Lower leg skin (tissue), 4 donors: ENCODE results near the gene HOXD10. TPM values are rescaled to one million over a fixed set of nuclear protein-coding genes. Genes with fewer than 3 reads are reported as not detected.

Source experiments
- DNase-seq, 2 donors: peaks; one replicate each; pipeline ENCODE4 v3.0.0-alpha.2; 2019; ENCODE audit warnings: low spot score in 2 of 2
- H3K4me3 ChIP-seq: fragments of 200-600 bp; sonication (generic); 2 replicates; pipeline ENCODE4 v1.5.1; 2017; ENCODE audit warnings: mild to moderate bottlenecking, low read depth; ENCODE audit not compliant: poor library complexity, severe bottlenecking
- CTCF ChIP-seq, 3 donors: fragments of 450-650 bp; IDR thresholded peaks; one replicate each; pipeline ENCODE4 v1.5.1; 2016; ENCODE audit warnings: antibody characterized with exemption in 3 of 3, mild to moderate bottlenecking in 3 of 3, moderate library complexity in 2 of 3
- POLR2A ChIP-seq, 2 donors: fragments of 450-650 bp; IDR thresholded peaks; one replicate each; pipeline ENCODE4 v1.6.1; 2016 to 2017; ENCODE audit warnings: antibody characterized with exemption in 2 of 2, mild to moderate bottlenecking in 1 of 2, moderate library complexity in 1 of 2
- WGBS, 2 donors: methylation state at CpG; one replicate each; pipeline ENCODE4 v1.1.5; 2018; 5-methylcytosine and 5-hydroxymethylcytosine counted together
- intact Hi-C: fragments of 100-400 bp; cut with DNase I; formaldehyde crosslinking; loops from one replicate; pipeline ENCODE4 v1.15.0; 2023; ENCODE audit warnings: low total_unique reads
- total RNA-seq, 4 donors: library from RNA; depleted of rRNA; stranded (reverse); fragments of >200 nt; gene quantifications; one replicate each; pipeline ENCODE4 v1.1.0, GENCODE V29; 2016

HOXD10 gene
- total RNA-seq, 4 donors from 2014 or later, result 0.29 to 3.1 (median 1.4) TPM; not detected in 1

GRCh38 chr2:176106581-176107539 is 9.7 kb upstream of the HOXD10 start, which contains the start of gene HOXD11:
Gene HOXD11, plus strand, starts transcription at chr2:176107280. Its CDS starts 76 bp downstream, at chr2:176107356.
- intact Hi-C loops, result loop anchor here (5.0 kb wide), 1 partner anchor 1290 kb away; no protein-coding TSS in a partner anchor
- WGBS, 2 donors, result 2 to 3% methylated on average over 68 to 72 of the region's 85 CpGs
- DNase-seq, result peak in 1 of 2 donors; percentile 89
- TF ChIP-seq CTCF (IDR thresholded peaks at IDR 0.05) (no peak), POLR2A (IDR thresholded peaks at IDR 0.05) (no peak)
- peak within 1 kb of the TSS; percentile 27 for H3K4me3 ChIP-seq

GRCh38 chr2:176107731-176108181 is 8.8 kb upstream of the HOXD10 start:
- no peak overlapping the region for H3K4me3 ChIP-seq
- peak in 1 of 2 donors; percentile 76 for DNase-seq
- intact Hi-C loops, result loop anchor here (5.0 kb wide), 1 partner anchor 1290 kb away; no protein-coding TSS in a partner anchor
- 0 to 10% methylated on average over 2 to 8 of the region's 59 CpGs for WGBS, 2 donors
- no peak for TF ChIP-seq POLR2A (IDR thresholded peaks at IDR 0.05)
- TF ChIP-seq CTCF (IDR thresholded peaks at IDR 0.05), result no peak

GRCh38 chr2:176109192-176109901 is 7.2 kb upstream of the HOXD10 start:
- H3K4me3 ChIP-seq, result no peak overlapping the region
- intact Hi-C loops, result loop anchor here (5.0 kb wide), 1 partner anchor 1288 kb away; no protein-coding TSS in a partner anchor
- TF ChIP-seq POLR2A (IDR thresholded peaks at IDR 0.05), result no peak
- no peak for TF ChIP-seq CTCF (IDR thresholded peaks at IDR 0.05)
- 29 to 48% methylated on average over 26 of the region's 26 CpGs for WGBS, 2 donors
- DNase-seq, result no peak

GRCh38 chr2:176109946-176110345 is 6.6 kb upstream of the HOXD10 start:
- no peak overlapping the region for H3K4me3 ChIP-seq
- intact Hi-C loops, result loop anchor here (5.0 kb wide), 1 partner anchor 1287 kb away; no protein-coding TSS in a partner anchor
- no peak for TF ChIP-seq POLR2A (IDR thresholded peaks at IDR 0.05)
- no peak for TF ChIP-seq CTCF (IDR thresholded peaks at IDR 0.05)
- DNase-seq, result peak in 1 of 2 donors; percentile 70
- 44 to 54% methylated on average over 4 of the region's 4 CpGs for WGBS, 2 donors

- no peak for DNase-seq
- H3K4me3 ChIP-seq, result no peak overlapping the region
- TF ChIP-seq POLR2A (IDR thresholded peaks at IDR 0.05) (no peak), CTCF (IDR thresholded peaks at IDR 0.05) (no peak)
- 35 to 37% methylated on average over 7 of the region's 7 CpGs for WGBS, 2 donors
- intact Hi-C loops, result no loop called here
These were observed 5.9 kb upstream of the HOXD10 start for GRCh38 chr2:176110415-176111308.
